NCI-H1694 treated with DMSO at 0.1 percent for 48 hours (cell line): Measurements from ENCODE around the gene CANT1.

ENCODE experiments used
- DNase-seq: peaks from one replicate; lab custom pipeline; 2025; lab: John Stamatoyannopoulos, UW

The CANT1 gene

GRCh38 chr17:79009397-79010303 is at the start of gene CANT1:
CANT1 (minus strand) TSS chr17:79009764; CDS start chr17:78997622, 12,142 bp downstream.
- peak; percentile 70 for DNase-seq

- DNase-seq = no peak
These were observed 48.3 kb upstream of the CANT1 start for GRCh38 chr17:79057737-79058385.

- no peak for DNase-seq
These were observed 45.6 kb upstream of the CANT1 start for GRCh38 chr17:79055197-79055596.

GRCh38 chr17:79054200-79054960 is 44.8 kb upstream of the CANT1 start:
- DNase-seq = no peak

- DNase-seq = no peak
These were observed 43.8 kb upstream of the CANT1 start for GRCh38 chr17:79053251-79053925.

GRCh38 chr17:79052131-79052530 is 42.6 kb upstream of the CANT1 start:
- DNase-seq = no peak

- no peak for DNase-seq
These were observed 41.7 kb upstream of the CANT1 start for GRCh38 chr17:79051306-79051705.

GRCh38 chr17:79050551-79050950 is 41.0 kb upstream of the CANT1 start:
- DNase-seq = peak; percentile 84

- DNase-seq = no peak
These were observed 40.3 kb upstream of the CANT1 start for GRCh38 chr17:79049821-79050220.

GRCh38 chr17:79048826-79049755 is 39.5 kb upstream of the CANT1 start:
- DNase-seq = no peak

- no peak for DNase-seq
These were observed 38.6 kb upstream of the CANT1 start for GRCh38 chr17:79047923-79048825.

- no peak for DNase-seq
These were observed 37.8 kb upstream of the CANT1 start for GRCh38 chr17:79047291-79047920.

GRCh38 chr17:79046916-79047280 is 37.3 kb upstream of the CANT1 start:
- peak; percentile 66 for DNase-seq

GRCh38 chr17:79046197-79046915 is 36.8 kb upstream of the CANT1 start:
- DNase-seq = peak; percentile 66

- peak; percentile 80 for DNase-seq
These were observed 36.3 kb upstream of the CANT1 start for GRCh38 chr17:79045842-79046196.

GRCh38 chr17:79045001-79045729 is 35.6 kb upstream of the CANT1 start:
- peak; percentile 4 for DNase-seq

- no peak for DNase-seq
These were observed 34.9 kb upstream of the CANT1 start for GRCh38 chr17:79044462-79044861.

- no peak for DNase-seq
These were observed 34.4 kb upstream of the CANT1 start for GRCh38 chr17:79043931-79044320.
